SW480 (cell line): Measurements from ENCODE around the gene REC8.
A peak's percentile ranks its signal among the peaks of the same experiment; 100 is the strongest.

ENCODE experiments used
- DNase-seq: peaks from one replicate; pipeline ENCODE4 v3.0.0-alpha.2; 2016; ENCODE audit warnings: low spot score

REC8 gene

DNA sequence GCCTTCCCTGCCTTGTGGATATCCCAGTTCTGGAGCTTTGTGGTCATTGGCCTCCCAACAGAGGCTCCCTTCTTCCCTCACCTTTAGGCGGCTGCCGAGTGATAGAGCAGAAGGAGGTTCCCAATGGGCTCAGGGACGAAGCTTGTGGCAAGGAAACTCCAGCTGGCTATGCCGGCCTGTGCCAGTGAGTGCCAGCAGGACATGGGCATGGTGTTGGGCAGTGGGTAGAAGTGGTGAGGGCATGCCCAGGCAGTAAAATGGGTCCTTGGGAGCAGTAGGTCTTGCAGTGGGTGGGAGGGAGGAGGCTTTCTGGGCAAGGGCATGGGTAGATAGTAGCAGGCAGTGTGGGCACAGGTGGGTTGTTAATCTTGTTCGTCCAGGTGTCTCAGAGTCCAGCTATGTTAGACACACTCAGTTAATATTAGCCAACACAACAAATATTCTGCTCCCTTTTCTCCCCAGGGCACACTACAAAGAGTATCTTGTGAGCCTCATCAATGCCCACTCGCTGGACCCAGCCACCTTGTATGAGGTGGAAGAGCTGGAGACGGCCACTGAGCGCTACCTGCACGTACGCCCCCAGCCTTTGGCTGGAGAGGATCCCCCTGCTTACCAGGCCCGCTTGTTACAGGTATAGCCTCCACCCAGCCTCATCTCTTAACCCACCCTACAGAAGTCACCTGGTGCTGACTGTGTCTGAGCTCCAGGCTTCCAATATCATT lies 11.9 kb upstream of the REC8 start:
- DNase-seq = no peak

DNA sequence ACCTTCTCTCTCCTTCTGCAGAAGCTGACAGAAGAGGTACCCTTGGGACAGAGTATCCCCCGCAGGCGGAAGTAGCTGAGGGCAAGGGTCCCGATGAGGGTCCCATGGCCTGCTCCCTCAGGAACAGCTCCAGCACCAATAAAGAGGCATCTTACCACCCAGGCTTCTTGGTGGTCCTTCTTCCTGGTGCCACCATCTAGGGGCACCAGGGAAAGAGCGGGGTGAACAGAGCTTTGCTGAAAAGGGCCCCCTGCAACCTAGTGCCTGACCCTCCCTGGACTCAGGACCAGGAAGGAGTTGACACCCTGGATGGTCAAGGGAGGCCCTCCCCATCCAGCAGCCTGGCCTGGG lies 11.4 kb upstream of the REC8 start:
- no peak for DNase-seq

DNA sequence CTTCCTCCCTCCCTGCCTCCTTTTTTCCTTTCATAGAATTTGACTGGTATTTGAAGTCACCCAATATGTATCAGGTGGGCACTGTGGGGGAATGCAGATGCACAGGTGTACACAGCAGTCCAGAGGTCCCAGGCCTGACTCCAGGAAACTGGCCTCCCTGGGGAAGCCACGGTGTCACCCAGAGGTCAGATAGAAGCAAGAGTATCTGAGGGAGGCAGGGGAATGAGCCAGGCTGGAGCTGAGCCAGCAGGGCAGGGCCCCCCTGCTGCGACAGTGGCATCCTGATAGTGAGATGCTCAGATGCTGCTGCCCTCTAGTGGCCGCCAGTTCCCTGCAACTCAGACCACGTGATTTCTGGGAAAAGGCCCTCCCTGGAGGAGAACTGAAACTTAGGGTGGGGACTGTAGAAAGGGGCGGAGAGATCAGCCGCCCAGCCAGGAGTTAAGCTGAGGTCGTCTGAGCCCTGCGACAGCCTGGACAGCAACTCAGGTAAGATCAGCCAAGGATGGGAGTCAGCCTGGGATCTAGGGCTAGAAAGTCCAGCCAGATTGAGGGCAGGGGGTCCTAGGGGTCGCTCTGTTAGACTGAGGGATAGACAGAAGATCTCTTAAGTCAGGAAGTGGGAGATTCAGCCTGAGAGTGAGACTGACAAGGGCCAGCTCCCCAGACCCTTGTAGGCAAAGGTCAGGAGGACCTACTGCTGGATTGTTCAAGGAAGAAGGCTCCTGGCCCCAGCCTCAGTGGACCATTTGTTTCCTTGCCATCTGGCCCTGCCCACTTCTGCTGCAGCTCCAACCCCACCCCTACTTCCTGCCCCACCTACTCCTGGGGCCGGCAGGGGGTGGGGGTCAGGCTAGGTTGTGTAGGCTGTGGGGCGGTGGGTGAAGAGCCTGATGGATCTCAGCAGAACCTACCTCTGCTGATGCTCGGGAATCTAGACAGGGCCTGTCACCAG lies 10.8 kb upstream of the REC8 start, which contains the start of gene IRF9:
IRF9 (plus strand) TSS at position 416 of the 955 bp plus-strand sequence. CDS start 880 bp downstream, outside the sequence.
- DNase-seq = peak; percentile 90

DNA sequence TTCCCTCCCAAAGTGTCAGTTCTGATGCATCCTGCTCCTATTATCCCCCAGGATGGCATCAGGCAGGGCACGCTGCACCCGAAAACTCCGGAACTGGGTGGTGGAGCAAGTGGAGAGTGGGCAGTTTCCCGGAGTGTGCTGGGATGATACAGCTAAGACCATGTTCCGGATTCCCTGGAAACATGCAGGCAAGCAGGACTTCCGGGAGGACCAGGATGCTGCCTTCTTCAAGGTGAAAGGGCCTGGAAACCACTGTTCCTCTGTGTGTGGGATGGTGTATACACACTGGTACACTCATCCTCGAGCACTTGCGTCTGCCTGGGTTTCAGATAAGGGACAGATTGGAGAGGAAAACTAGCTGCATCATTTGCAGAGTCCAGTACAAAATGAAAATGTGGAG lies 9.8 kb upstream of the REC8 start:
- no peak for DNase-seq

DNA sequence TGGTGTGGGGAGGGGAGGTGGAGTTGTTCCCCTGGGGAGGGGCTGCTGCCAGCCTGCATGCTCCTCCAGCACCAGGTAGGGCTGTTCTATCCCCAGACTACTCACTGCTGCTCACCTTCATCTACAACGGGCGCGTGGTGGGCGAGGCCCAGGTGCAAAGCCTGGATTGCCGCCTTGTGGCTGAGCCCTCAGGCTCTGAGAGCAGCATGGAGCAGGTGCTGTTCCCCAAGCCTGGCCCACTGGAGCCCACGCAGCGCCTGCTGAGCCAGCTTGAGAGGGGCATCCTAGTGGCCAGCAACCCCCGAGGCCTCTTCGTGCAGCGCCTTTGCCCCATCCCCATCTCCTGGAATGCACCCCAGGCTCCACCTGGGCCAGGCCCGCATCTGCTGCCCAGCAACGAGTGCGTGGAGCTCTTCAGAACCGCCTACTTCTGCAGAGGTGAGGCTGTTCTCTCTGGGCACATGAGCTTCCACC lies 7.3 kb upstream of the REC8 start:
- DNase-seq = no peak

DNA sequence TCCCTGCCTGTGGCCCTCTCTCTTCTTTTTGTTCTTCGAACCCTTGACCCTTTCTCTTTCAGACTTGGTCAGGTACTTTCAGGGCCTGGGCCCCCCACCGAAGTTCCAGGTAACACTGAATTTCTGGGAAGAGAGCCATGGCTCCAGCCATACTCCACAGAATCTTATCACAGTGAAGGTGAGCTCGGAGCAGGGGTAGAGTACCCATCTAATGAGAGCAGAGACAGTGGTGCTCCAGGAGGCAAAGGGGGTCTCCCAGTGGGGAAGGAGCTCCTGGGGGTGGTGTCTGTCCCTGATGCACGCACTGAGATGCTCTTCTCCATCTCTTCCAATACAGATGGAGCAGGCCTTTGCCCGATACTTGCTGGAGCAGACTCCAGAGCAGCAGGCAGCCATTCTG lies 6.1 kb upstream of the REC8 start:
- no peak for DNase-seq

DNA sequence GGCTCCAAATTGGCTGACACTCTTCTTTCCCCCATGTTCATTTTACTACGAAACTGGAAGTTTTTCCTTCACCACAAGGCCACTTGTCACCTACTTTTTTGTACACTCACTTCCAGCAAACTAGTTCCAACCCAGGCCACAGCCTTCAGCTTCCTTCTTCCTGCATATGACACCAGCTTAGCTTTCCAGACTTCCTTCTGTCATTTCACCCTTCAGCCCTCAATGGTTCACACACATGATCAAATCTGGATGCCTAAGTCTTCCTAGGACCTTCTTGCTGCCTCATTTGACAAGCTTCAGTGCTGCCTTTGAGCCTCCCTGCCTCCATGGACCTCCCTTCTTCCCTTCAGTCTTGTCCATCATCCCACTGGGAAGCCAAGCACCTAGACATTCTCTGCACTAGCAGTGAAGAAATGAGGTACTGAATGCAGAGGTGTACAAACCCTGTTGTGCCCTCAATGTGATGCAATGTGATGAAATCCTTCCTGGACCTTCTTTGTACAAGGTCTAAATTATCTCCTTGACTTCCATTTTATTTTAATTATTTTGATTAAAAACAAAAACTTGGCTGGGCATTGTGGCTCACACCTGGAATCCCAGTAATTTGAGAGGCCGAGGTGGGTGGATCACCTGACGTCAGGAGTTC lies 4.3 kb upstream of the REC8 start:
- no peak for DNase-seq

DNA sequence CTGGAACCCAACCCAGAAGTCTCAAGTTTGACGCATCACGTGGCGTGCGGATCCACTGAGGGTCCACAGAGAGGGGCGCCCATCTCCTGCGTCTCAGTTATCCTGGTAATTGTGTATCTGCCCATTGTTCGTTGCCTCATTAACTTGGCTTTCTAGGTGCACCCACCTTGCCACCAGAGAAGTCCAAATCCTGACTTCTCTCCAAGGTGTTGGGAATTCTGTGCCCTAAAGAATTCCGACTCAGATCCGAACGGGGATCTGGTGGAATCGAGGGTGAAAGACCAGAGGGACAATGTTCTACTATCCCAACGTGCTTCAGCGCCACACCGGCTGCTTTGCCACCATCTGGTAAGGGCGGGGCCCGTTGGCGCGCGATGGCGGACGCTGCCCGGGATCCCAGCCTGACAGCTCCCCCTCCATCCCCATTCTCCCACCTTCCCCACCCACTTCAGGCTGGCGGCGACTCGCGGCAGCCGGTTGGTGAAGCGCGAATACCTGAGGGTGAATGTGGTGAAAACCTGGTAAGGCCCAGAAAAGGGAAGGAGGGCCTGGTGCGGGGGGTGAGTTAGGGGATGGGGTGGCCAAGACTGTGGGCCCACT lies 481 bp downstream of the REC8 start:
- DNase-seq = no peak

DNA sequence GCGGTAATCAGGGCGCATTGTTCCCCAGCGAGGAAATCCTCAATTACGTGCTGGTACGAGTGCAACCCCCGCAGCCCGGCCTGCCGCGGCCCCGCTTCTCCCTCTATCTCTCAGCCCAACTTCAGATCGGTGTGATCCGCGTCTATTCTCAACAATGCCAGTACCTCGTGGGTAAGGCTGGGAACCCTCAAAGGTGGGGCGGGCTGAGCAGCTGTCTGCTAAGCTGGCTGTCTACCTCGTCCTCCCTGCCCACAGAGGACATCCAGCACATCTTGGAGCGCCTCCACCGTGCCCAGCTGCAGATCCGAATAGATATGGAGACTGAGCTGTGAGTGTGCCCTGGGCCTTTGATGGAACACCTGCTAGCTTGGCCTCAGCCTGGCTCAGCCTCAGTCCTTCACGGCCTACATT lies 996 bp downstream of the REC8 start:
- DNase-seq = no peak

DNA sequence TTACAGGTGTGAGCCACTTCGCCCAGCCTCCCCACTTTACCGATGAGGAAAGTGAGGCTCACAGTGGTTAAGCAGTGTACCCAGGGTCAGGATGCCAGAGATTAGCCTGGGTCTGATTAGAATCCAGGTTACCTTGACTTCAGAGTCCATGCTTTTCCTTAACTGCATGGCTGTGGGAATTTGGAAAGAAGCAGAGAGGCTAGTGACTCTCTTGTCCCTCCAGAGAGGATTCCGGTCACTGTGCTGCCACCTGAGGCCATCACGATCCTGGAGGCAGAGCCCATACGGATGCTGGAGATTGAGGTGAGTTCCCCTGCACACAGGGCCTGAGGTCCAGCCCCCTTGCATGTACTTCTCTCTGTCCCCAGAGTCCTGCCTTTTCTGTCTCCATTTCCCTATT lies 4.7 kb downstream of the REC8 start:
- DNase-seq = no peak

DNA sequence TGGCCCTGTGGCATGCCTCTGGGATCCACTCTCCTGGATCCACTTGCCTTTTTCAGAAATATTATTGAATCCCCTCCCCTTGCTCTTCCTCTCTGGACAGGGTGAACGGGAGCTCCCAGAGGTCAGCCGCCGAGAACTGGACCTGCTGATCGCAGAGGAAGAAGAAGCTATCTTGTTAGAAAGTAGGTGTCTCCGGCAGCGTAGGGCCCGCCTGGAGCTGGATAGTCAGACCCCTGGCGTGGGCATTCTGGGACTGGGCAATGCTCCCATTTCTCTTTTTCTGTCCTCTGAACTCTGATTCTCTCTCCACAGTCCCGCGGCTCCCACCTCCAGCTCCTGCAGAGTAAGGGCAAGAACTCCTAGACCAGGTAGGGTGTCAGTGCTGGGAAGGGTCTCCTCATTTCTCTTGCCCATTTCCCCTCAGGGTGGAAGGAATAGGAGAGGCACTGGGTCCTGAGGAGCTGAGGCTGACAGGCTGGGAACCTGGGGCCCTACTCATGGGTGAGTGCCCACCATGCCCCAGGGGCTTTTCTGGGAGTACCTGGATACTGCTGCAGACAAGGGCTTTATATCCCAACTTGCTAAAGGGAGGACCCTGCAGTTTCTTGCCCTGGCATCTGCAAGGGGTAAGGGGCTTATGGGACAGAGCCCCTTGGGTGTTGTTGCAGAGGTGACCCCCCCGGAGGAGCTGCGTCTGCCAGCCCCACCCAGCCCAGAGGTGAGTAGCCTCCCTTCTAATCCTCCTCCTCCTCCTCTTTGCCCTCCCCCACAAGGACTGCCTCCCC lies 5.4 kb downstream of the REC8 start:
- DNase-seq = no peak

DNA sequence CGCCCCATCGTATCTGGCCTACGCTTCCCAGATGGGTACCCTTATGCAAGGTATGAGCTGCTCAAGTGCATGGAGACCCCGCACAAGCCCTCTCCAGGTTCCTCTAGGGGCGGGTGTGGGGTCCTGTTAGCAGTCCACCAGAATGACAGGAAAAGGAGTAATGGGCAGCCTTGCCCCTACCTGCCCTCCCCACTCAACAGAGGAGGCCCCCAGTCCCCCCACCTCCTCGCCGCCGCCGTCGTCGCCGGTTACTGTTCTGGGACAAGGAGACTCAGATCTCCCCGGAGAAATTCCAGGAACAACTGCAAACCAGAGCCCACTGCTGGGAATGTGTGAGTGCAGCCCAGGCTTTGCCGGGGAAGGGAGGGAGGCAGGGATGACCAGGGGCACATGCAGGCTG lies 6.0 kb downstream of the REC8 start:
- no peak for DNase-seq

DNA sequence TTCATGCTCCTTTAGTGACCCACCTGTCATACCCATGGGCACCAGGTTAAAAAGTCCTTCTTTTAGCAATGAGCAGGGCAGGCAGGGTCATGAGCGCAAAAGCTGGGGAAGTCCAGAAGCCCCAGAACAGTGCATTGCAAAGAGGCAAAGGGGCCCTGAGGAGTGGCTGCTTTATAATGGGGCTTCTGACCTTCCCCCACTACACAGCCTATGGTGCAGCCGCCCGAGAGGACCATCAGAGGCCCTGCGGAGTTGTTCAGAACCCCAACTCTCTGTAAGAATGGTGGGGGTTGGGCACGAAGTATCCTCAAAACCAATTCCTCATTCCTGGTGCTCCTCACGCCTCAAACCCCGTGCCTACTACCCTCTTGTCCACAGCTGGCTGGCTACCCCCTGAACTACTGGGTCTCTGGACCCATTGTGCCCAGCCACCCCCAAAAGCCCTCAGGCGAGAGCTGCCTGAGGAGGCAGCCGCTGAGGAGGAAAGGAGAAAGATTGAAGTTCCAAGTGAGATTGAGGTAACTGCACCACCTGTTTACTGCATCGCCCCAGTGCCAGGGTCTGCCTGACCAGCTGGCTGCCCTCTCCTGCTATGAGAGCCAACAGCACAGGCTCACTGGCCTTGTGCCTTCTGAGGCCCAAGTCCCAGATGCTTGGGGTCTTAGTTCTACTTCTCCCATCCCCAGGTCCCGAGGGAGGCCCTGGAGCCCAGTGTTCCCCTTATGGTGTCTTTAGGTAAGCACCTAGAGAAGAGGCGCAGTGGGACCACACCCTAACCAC lies 6.7 kb downstream of the REC8 start:
- no peak for DNase-seq

DNA sequence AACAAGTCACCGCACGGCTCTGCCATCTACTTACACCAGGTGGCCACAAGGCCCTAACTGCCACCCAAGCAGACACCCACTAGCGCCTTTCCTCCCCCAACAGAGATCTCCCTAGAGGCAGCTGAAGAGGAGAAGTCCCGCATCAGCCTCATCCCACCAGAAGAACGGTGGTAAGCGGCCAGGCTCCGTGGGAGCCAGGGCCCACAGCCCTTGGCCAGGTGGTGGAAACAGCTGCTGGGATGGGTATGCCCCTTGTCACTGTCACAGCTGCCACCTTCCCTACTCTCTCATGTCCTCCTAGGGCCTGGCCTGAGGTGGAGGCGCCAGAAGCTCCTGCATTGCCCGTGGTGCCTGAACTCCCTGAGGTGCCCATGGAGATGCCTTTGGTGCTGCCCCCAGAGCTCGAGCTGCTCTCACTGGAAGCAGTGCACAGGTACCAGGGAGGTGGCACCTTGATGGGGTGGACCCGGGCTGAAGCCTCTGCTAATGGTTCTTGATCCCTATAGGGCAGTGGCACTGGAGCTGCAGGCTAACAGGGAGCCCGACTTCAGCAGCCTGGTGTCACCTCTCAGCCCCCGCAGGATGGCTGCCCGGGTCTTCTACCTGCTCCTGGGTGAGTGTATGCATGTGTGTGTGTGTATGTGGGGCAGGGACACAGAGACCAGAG lies 7.5 kb downstream of the REC8 start:
- DNase-seq = no peak

DNA sequence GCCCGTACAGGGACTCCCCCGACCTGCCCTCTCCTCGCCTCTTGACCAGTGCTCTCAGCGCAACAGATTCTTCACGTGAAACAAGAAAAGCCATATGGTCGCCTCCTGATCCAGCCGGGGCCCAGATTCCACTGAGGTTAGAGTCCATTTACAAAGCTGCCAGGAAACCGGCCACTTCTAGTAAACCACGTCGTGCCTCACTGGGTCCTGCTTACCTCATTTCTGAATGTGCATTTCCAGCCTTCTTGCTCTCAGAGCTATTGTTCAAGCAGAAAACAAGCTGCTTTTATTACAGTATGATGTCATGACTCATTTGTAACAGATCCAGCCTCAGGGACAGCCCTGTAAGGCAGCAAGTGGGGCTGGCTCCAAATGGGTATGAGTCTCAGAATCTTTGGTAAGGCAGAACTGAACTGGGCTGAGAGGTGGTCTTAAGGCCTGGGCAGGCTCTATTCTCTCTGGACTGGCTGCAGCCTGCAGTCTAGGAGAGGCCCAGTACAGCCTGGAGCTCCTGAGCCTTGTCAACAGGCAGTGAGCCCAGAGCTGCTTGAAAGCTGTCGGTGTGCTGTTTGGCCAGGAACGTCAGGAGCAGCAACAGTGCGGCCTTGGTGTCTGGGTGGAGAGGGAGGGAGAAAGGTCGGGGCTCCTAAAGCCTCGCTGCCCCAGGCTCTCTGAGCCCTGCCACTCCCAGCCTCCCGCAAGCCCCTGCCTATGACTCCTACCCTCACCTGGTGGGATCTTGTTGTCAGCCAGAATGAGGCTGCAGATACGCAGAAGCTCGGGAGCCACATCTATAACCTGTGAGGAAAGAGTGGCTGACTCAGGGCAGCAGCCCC lies 8.3 kb downstream of the REC8 start:
- no peak for DNase-seq

DNA sequence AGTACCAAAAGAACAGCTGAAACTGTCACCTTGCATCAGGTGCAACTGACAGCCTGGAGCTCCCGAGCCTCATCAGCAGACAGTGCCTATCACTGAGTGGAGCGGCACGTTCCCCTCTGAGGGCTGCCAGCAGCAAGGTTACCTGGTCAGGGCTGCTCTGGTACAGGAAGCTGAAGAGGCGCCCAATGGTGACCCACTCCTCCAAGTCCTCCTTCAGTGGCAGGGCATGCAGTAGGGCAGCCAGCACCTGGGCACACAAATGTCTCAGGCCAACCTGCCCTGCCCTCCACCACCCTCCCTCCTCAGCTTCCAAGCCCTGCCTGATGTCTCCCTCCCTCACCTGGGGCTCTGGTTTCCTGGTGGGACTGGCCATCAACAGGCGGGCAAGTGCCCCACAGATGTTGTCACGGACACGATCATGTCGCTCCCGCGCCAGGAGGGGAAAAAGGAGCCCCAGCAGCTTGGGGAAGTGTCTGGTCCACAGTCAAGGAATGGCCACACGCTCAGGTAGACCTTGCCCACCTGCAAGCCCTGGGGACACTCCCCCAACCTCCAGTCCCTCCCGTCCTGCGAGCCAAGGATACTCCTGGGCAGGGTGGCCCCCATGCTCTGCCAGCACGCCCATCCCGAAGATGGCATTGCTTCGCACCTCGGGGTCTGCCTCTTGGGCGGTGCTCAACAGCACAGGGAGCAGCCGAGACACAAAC lies 9.6 kb downstream of the REC8 start:
- no peak for DNase-seq

DNA sequence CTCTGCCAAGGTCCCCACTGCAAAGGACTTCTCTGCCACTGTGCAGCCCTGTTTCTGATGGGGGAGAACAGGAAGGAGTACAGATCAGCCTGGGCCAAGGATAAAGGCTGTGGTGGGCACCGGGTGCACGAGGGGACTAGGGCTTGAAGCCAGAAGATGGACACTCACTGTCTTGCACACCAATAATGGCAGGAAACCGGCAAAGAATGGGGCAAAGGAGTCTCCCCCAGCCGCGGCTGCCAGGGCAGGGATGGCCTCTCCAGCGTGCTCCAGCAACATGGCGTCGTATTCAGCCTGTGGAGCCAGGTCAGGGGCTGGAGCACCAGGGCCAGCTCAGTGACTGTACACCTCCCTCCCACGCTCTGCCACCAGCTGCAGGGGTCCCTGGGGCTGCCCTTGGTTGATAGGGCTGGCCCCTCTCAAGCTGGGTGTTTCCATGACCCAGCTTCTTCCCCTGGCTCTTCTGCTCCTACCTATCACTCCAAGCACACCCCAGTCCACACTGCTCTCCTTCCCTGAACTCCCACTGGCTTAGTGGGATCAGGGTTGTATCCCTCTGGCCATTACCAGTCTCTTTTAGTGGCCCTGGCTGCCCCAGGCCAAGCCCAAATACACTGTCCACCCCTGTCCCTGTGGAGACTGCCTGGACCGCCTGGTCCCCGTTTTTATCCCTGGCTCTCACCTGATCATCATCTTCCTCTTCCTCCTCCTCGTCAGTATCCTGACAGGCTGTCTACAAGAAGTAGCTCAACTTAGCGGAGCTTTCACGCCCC lies 10.4 kb downstream of the REC8 start:
- no peak for DNase-seq

DNA sequence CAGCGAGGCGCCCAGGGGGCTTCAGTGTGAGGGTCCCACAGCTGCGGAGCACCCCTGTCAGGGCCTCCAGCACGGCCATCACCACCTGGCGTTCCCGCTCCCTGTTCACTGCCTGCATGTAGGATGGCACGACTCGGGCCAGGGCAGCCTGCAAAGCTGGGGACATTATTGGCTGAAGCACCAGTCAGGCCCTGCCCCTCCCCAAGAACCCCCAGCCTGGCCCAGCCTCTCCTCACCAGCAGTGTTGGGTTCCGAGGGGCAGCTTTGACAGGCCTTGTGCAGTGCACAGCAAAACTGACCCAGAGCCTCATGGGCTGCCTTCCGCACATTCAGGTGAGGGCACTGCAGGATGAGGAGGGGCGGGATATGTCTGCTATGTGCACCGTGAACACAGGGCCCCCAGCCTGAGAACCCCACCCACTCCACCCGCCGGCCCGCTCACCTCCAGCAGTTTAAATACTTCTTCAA lies 11.2 kb downstream of the REC8 start:
- no peak for DNase-seq
